SIG-M5 (cell line): ENCODE measurements around the gene ATRNL1.
"Not testable (repeated sequence)": the region's sequence is repeated elsewhere in the genome, so short reads cannot be mapped to it uniquely, and the experiment has no call there.

ENCODE experiments used
- DNase-seq: peaks from one replicate; lab custom pipeline; 2025; lab: John Stamatoyannopoulos, UW

ATRNL1 gene

GRCh38 chr10:115427611-115428010 lies 334.4 kb downstream of the ATRNL1 start:
- no peak for DNase-seq

- no peak for DNase-seq
Measured at GRCh38 chr10:115432188-115432819, 339.1 kb downstream of the ATRNL1 start.

- no peak for DNase-seq
Measured at GRCh38 chr10:115436999-115437398, 343.8 kb downstream of the ATRNL1 start.

GRCh38 chr10:115441907-115442545 lies 348.9 kb downstream of the ATRNL1 start:
- DNase-seq, result no peak

GRCh38 chr10:115456812-115457211 lies 363.6 kb downstream of the ATRNL1 start:
- DNase-seq, result no peak

GRCh38 chr10:115483294-115483693 lies 390.1 kb downstream of the ATRNL1 start:
- DNase-seq, result no peak

GRCh38 chr10:115491526-115492140 lies 398.5 kb downstream of the ATRNL1 start:
- DNase-seq, result no peak

- DNase-seq, result no peak
Measured at GRCh38 chr10:115503546-115503945, 410.4 kb downstream of the ATRNL1 start.

- DNase-seq, result peak; percentile 2
Measured at GRCh38 chr10:115514895-115515294, 421.7 kb downstream of the ATRNL1 start.

- DNase-seq, result no peak
Measured at GRCh38 chr10:115525141-115525540, 432.0 kb downstream of the ATRNL1 start.

- not testable (repeated sequence) for DNase-seq
Measured at GRCh38 chr10:115527682-115528081, 434.5 kb downstream of the ATRNL1 start.

- not testable (repeated sequence) for DNase-seq
Measured at GRCh38 chr10:115536401-115536800, 443.2 kb downstream of the ATRNL1 start.

- DNase-seq, result no peak
Measured at GRCh38 chr10:115539142-115539762, 446.1 kb downstream of the ATRNL1 start.

GRCh38 chr10:115555887-115556402 lies 462.8 kb downstream of the ATRNL1 start:
- no peak for DNase-seq

- no peak for DNase-seq
Measured at GRCh38 chr10:115558252-115558651, 465.1 kb downstream of the ATRNL1 start.

- no peak for DNase-seq
Measured at GRCh38 chr10:115566867-115567266, 473.7 kb downstream of the ATRNL1 start.

- DNase-seq, result no peak
Measured at GRCh38 chr10:115572740-115573455, 479.7 kb downstream of the ATRNL1 start.

GRCh38 chr10:115580239-115580638 lies 487.1 kb downstream of the ATRNL1 start:
- no peak for DNase-seq

- no peak for DNase-seq
Measured at GRCh38 chr10:115593060-115593459, 499.9 kb downstream of the ATRNL1 start.

- no peak for DNase-seq
Measured at GRCh38 chr10:115604627-115605026, 511.5 kb downstream of the ATRNL1 start.

GRCh38 chr10:115606086-115606485 lies 512.9 kb downstream of the ATRNL1 start:
- DNase-seq, result no peak

GRCh38 chr10:115606741-115607140 lies 513.6 kb downstream of the ATRNL1 start:
- DNase-seq, result no peak
